GM19099 (cell line): ENCODE results near the gene KAT6B.

Experiments used
- POLR2A ChIP-seq: IDR thresholded peaks from 3 replicates; pipeline ENCODE4 v1.6.1; 2011; ENCODE audit warnings: low read depth; ENCODE audit not compliant: insufficient read length; ENCODE audit errors: extremely low read depth

Gene KAT6B

GRCh38 chr10:74988054-74988775 lies 161.8 kb downstream of the KAT6B start:
- TF ChIP-seq POLR2A = no peak

- no peak for TF ChIP-seq POLR2A
These were observed 162.6 kb downstream of the KAT6B start for GRCh38 chr10:74988832-74989561.

- TF ChIP-seq POLR2A = no peak
These were observed 165.0 kb downstream of the KAT6B start for GRCh38 chr10:74991435-74991834.

- TF ChIP-seq POLR2A = no peak
These were observed 165.7 kb downstream of the KAT6B start for GRCh38 chr10:74992068-74992467.

GRCh38 chr10:74993649-74994048 lies 167.2 kb downstream of the KAT6B start:
- TF ChIP-seq POLR2A = no peak

- TF ChIP-seq POLR2A = no peak
These were observed 168.5 kb downstream of the KAT6B start for GRCh38 chr10:74994854-74995253.

GRCh38 chr10:74995806-74996205 lies 169.4 kb downstream of the KAT6B start:
- no peak for TF ChIP-seq POLR2A

GRCh38 chr10:74997163-74997562 lies 170.8 kb downstream of the KAT6B start:
- no peak for TF ChIP-seq POLR2A

- no peak for TF ChIP-seq POLR2A
These were observed 174.4 kb downstream of the KAT6B start for GRCh38 chr10:75000748-75001321.

GRCh38 chr10:75001715-75002350 lies 175.4 kb downstream of the KAT6B start:
- TF ChIP-seq POLR2A = no peak

GRCh38 chr10:75002351-75002725 lies 175.9 kb downstream of the KAT6B start:
- no peak for TF ChIP-seq POLR2A

- TF ChIP-seq POLR2A = no peak
These were observed 176.7 kb downstream of the KAT6B start for GRCh38 chr10:75002967-75003594.

- TF ChIP-seq POLR2A = no peak
These were observed 177.5 kb downstream of the KAT6B start for GRCh38 chr10:75003891-75004290.

- no peak for TF ChIP-seq POLR2A
These were observed 181.2 kb downstream of the KAT6B start for GRCh38 chr10:75007646-75008045.

GRCh38 chr10:75008952-75009351 lies 182.6 kb downstream of the KAT6B start:
- TF ChIP-seq POLR2A = no peak
